Dermis lymphatic vessel endothelial cell (primary cell): ENCODE data around the gene FAF2. TPM values are rescaled to one million over a fixed set of nuclear protein-coding genes. Genes with fewer than 3 reads are reported as not detected.

Source experiments
- total RNA-seq: library from RNA; depleted of rRNA; stranded (reverse); fragments of >200 nt; gene quantifications from 2 replicates; pipeline ENCODE4 v1.2.1, GENCODE V29; 2014

Gene FAF2
- 39.9 and 42.0 TPM in 2 replicates for total RNA-seq

GRCh38 chr5:176447978-176448608, at the start of gene FAF2:
Gene FAF2 (plus strand): TSS chr5:176448385. CDS start chr5:176448408, 23 bp downstream.

GRCh38 chr5:176415952-176416924, 31.9 kb upstream of the FAF2 start, which contains the start of gene CLTB:
Gene CLTB (minus strand): TSS chr5:176416539. CDS start chr5:176416363, 176 bp downstream.

GRCh38 chr5:176536902-176537553, 88.8 kb downstream of the FAF2 start, which contains the start of gene RNF44:
Gene RNF44 (minus strand): TSS chr5:176537402. CDS start chr5:176532472, 4,930 bp downstream.

GRCh38 chr5:176548967-176549444, 100.8 kb downstream of the FAF2 start, which contains the start of gene CDHR2:
Gene CDHR2 (plus strand): TSS chr5:176549342. CDS start chr5:176565353, 16,011 bp downstream.

Other genes with a start within 250 kb of the FAF2 start
- gene SIMC1, start 210.0 kb upstream of the FAF2 start, total RNA-seq: 1.6 and 2.8 TPM in 2 replicates
- 84.6 and 88.4 TPM in 2 replicates for gene KIAA1191, start 86.6 kb upstream of the FAF2 start, total RNA-seq
- 7.3 and 9.4 TPM in 2 replicates for gene ARL10, start 82.9 kb upstream of the FAF2 start, total RNA-seq
- gene NOP16, start 59.8 kb upstream of the FAF2 start, total RNA-seq: 10.1 and 12.3 TPM in 2 replicates
- 42.1 and 54.0 TPM in 2 replicates for gene HIGD2A, start 59.6 kb upstream of the FAF2 start, total RNA-seq
- gene CLTB, start 31.8 kb upstream of the FAF2 start, total RNA-seq: 78.0 and 82.7 TPM in 2 replicates
- gene RNF44, start 89.0 kb downstream of the FAF2 start, total RNA-seq: 3.4 and 4.6 TPM in 2 replicates
- gene CDHR2, start 101.0 kb downstream of the FAF2 start, total RNA-seq: under 0.01 TPM in 2 replicates
- gene GPRIN1, start 161.8 kb downstream of the FAF2 start, total RNA-seq: 3.9 and 4.3 TPM in 2 replicates
- 0.43 TPM in 2 replicates for gene SNCB, start 182.1 kb downstream of the FAF2 start, total RNA-seq
- gene EIF4E1B, start 182.3 kb downstream of the FAF2 start, total RNA-seq: not detected in 2 replicates
- gene TSPAN17, start 199.1 kb downstream of the FAF2 start, total RNA-seq: 40.4 and 40.7 TPM in 2 replicates